Neural progenitor cell (in vitro differentiated cells): ENCODE data around the gene ZRANB3.
"Not testable (repeated sequence)": the region's sequence is repeated elsewhere in the genome, so short reads cannot be mapped to it uniquely, and the experiment has no call there.

ENCODE experiments used
- CTCF ChIP-seq: fragments of 200-600 bp; sonication (generic); IDR thresholded peaks from 2 replicates; pipeline ENCODE4 v1.5.1; 2017; ENCODE audit warnings: antibody characterized with exemption, mild to moderate bottlenecking
- EZH2 ChIP-seq: fragments of 200-600 bp; sonication (generic); IDR thresholded peaks from 2 replicates; pipeline ENCODE4 v1.6.1; 2017; ENCODE audit warnings: antibody characterized with exemption, mild to moderate bottlenecking, moderate library complexity
- EZH2phosphoT487 ChIP-seq: fragments of 200-600 bp; sonication (generic); IDR thresholded peaks from 2 replicates; pipeline ENCODE4 v1.6.1; 2017; ENCODE audit warnings: antibody characterized with exemption

- not testable (repeated sequence) for TF ChIP-seq EZH2, EZH2phosphoT487, CTCF
Observed at GRCh38 chr2:135121658-135122039, 409.4 kb downstream of the ZRANB3 start.
